Activated CD8-positive, alpha-beta T cell treated with anti-CD3 and anti-CD28 coated beads for 36 hours (primary cell): ENCODE results near the gene SLC35G4. TPM values are rescaled to one million over a fixed set of nuclear protein-coding genes. Genes with fewer than 3 reads are reported as not detected.

Source experiments
- ATAC-seq: fragments of 200-7000 bp; cut with Tn5 transposase; one replicate; pipeline ENCODE4 v1.10.0; 2021; ENCODE audit warnings: mild to moderate bottlenecking, moderate library complexity
- CTCF ChIA-PET: fragments of 350-600 bp; sonication (Branson Sonifier 250); formaldehyde crosslinking; loops from one replicate; lab custom pipeline; 2021; ENCODE audit warnings: antibody characterized with exemption; lab: Charles Lee
- POLR2A ChIA-PET: fragments of 350-600 bp; sonication (Branson Sonifier 250); formaldehyde crosslinking; loops from one replicate; lab custom pipeline; 2021; ENCODE audit warnings: antibody characterized with exemption; lab: Charles Lee
- DNase-seq: peaks from one replicate; pipeline ENCODE4 v3.0.0-alpha.2; 2020
- H3K27ac Mint-ChIP-seq: one replicate; pipeline ENCODE4 v1.8.0; 2021; ENCODE audit warnings: mild to moderate bottlenecking, mixed read lengths
- H3K27me3 Mint-ChIP-seq: one replicate; pipeline ENCODE4 v1.8.0; 2021; ENCODE audit warnings: mixed read lengths
- H3K36me3 Mint-ChIP-seq: one replicate; pipeline ENCODE4 v1.8.0; 2021; ENCODE audit warnings: low read depth, mixed read lengths
- H3K4me1 Mint-ChIP-seq: one replicate; pipeline ENCODE4 v1.8.0; 2021; ENCODE audit warnings: low read depth, mixed read lengths
- H3K4me3 Mint-ChIP-seq: one replicate; pipeline ENCODE4 v1.8.0; 2021; ENCODE audit warnings: mild to moderate bottlenecking, moderate library complexity, mixed read lengths
- H3K9me3 Mint-ChIP-seq: one replicate; pipeline ENCODE4 v1.8.0; 2021; ENCODE audit warnings: mixed read lengths
- intact Hi-C: fragments of 100-400 bp; cut with micrococcal nuclease; formaldehyde crosslinking; loops from one replicate; pipeline ENCODE4 v1.10.0; 2022
- microRNA-seq: library from miRNA; unstranded; fragments of <30 nt; microRNA quantifications from one replicate; pipeline ENCODE4 v1.2.0, GENCODE V29; 2022; ENCODE audit warnings: borderline microRNAs expressed, borderline replicate concordance
- total RNA-seq, 2 experiments: library from RNA; stranded (reverse); gene quantifications; one replicate each; pipeline ENCODE4 v1.2.3, GENCODE V29; 2021
- TF ChIP-seq, protein P1 (sequence below): fragments of 200-600 bp; IDR thresholded peaks from one replicate; pipeline ENCODE4 v1.8.0; 2022; ENCODE audit warnings: antibody characterized with exemption, mild to moderate bottlenecking

Gene SLC35G4
- total RNA-seq, 2 experiments from 2014 or later, result not detected

DNA sequence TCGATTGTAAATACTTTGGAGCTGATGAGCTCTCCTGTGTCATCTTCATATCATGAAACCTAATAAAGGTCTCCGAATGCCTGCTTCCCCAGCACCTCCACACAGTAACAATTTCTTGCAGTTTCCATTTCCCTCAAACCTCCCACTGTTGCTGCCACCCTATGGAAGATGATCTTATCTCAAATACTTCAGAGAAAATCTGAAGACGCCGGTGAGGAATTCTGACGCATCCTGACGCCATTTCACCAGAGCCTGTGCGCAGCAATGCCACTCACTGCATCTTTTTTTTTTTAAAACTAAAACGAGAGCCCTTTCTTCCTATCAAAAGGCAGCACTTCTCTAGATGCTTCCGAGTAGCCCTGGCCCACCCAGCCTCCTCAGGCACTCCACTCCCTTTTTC, 47.8 kb downstream of the SLC35G4 start:
- no peak overlapping the region for H3K4me3 Mint-ChIP-seq
- ATAC-seq (no peak), DNase-seq (no peak)
- H3K36me3 Mint-ChIP-seq, result no peaks in the 10 kb centered on the region
- intact Hi-C loops, result loop anchor here (10.0 kb wide), 1 partner anchor 388 kb away; no protein-coding TSS in a partner anchor
- H3K27me3 Mint-ChIP-seq, result peaks cover 22% of the 10 kb centered on the region
- H3K4me1 Mint-ChIP-seq, result no peaks in the 10 kb centered on the region
- ChIA-PET POLR2A (no interaction called here), CTCF (interaction anchor here (0.6 to 3.1 kb wide), 2 partner anchors 338 to 818 kb away, joined by 3 to 17 read pairs; no protein-coding TSS in a partner anchor)
- TF ChIP-seq, protein P1, sequence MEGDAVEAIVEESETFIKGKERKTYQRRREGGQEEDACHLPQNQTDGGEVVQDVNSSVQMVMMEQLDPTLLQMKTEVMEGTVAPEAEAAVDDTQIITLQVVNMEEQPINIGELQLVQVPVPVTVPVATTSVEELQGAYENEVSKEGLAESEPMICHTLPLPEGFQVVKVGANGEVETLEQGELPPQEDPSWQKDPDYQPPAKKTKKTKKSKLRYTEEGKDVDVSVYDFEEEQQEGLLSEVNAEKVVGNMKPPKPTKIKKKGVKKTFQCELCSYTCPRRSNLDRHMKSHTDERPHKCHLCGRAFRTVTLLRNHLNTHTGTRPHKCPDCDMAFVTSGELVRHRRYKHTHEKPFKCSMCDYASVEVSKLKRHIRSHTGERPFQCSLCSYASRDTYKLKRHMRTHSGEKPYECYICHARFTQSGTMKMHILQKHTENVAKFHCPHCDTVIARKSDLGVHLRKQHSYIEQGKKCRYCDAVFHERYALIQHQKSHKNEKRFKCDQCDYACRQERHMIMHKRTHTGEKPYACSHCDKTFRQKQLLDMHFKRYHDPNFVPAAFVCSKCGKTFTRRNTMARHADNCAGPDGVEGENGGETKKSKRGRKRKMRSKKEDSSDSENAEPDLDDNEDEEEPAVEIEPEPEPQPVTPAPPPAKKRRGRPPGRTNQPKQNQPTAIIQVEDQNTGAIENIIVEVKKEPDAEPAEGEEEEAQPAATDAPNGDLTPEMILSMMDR, result no peak
- H3K27ac Mint-ChIP-seq, result no peak overlapping the region
- H3K9me3 Mint-ChIP-seq, result no peaks in the 10 kb centered on the region

DNA sequence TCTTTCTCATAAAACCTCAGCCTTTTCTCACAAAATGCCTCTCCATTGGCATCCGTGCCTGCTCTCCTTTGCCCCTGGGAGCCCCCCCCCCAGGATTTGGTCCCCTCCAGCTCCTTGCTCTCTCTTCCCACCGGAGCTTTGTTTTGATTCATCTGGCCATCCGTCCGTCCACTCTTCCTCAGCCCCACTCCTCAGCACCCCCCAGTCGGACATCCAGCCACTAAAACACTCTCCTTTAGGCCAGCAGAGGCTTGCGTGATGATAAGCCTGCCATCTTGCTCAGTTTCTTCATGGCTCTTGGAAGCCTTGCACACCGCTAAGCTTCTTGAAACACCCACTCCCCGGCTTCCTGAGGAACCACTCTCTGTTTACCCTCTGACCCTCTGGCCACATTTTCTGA, 48.2 kb downstream of the SLC35G4 start:
- Mint-ChIP-seq H3K27ac (no peak overlapping the region), H3K9me3 (no peaks in the 10 kb centered on the region), H3K4me1 (no peaks in the 10 kb centered on the region), H3K4me3 (no peak overlapping the region), H3K27me3 (peaks cover 22% of the 10 kb centered on the region), H3K36me3 (no peaks in the 10 kb centered on the region)
- CTCF ChIA-PET, result interaction anchor here (0.9 kb wide), 1 partner anchor 76 kb away, joined by 3 read pairs; no protein-coding TSS in a partner anchor
- DNase-seq (no peak), ATAC-seq (no peak)
- POLR2A ChIA-PET, result no interaction called here
- intact Hi-C loops, result loop anchor here (10.0 kb wide), 1 partner anchor 387 kb away; no protein-coding TSS in a partner anchor
- TF ChIP-seq, protein P1, result no peak

DNA sequence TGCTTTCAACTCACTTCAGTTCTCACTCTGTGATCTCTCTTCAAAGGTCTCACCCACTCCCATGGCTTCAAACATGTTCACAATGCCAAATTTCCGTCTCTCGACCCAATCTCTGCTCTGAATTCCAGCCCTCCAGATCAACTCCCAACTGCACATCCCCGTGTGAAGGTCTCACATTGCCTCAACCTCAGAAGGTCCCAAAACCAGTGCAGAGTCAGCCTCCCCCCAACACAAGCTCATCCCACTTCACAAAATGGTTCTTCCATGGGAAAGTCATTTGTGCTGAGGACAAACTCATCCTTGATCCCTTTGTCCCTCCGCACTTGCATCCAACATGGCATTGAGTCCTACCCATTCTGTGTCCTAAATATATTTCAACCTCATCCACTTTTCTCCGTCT, 48.6 kb downstream of the SLC35G4 start:
- H3K36me3 Mint-ChIP-seq, result no peaks in the 10 kb centered on the region
- no peaks in the 10 kb centered on the region for H3K4me1 Mint-ChIP-seq
- H3K27ac Mint-ChIP-seq, result no peak overlapping the region
- no peaks in the 10 kb centered on the region for H3K9me3 Mint-ChIP-seq
- no peak overlapping the region for H3K4me3 Mint-ChIP-seq
- ATAC-seq (no peak), DNase-seq (no peak)
- TF ChIP-seq, protein P1, result no peak
- ChIA-PET CTCF (interaction anchor here (0.9 kb wide), 1 partner anchor 75 kb away, joined by 3 read pairs; no protein-coding TSS in a partner anchor), POLR2A (no interaction called here)
- intact Hi-C loops, result loop anchor here (10.0 kb wide), 1 partner anchor 387 kb away; no protein-coding TSS in a partner anchor
- H3K27me3 Mint-ChIP-seq, result peaks cover 22% of the 10 kb centered on the region

DNA sequence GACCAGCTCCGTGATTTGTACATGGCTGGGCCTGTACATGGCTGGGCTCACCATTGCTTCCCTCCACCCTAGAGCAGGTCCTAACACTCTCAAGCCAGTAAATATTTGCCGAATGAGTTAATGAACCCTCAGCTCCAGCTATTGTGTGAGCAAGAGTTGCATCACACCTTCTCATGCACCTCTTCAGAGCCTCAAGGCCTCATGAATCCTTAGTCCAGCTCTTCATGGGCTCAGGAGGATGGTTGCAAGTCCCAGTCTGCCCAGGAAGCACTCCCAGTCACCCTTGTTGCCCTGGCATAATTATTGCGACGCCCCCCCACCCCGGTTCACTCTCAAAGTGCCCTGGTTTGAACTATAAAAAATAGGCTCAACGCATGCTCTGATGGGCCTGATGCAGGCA, 49.6 kb downstream of the SLC35G4 start:
- ChIA-PET CTCF (no interaction called here), POLR2A (no interaction called here)
- no peaks in the 10 kb centered on the region for H3K9me3 Mint-ChIP-seq
- H3K4me1 Mint-ChIP-seq, result no peaks in the 10 kb centered on the region
- TF ChIP-seq, protein P1, result no peak
- no peaks in the 10 kb centered on the region for H3K36me3 Mint-ChIP-seq
- no peak overlapping the region for H3K27ac Mint-ChIP-seq
- H3K4me3 Mint-ChIP-seq, result no peak overlapping the region
- intact Hi-C loops, result loop anchor here (10.0 kb wide), 1 partner anchor 386 kb away; no protein-coding TSS in a partner anchor
- DNase-seq (no peak), ATAC-seq (no peak)
- peaks cover 17% of the 10 kb centered on the region for H3K27me3 Mint-ChIP-seq

Small RNAs within 50 kb of the gene (microRNA-seq; reads per million reads assigned to microRNA genes)
- not detected for gene MIR7153

Other genes starting within 250 kb of the SLC35G4 start
- under 1 TPM in 1 of 2 experiments, not detected in 1; 0.11 TPM for gene GNAL, start 79.7 kb downstream of the SLC35G4 start, total RNA-seq
- gene CHMP1B, start 241.8 kb downstream of the SLC35G4 start, total RNA-seq, result 10 to 100 TPM; 24.8 to 25.8 TPM